Heart left ventricle (tissue), 16 donors: ENCODE results near the gene SREBF1. TPM values are rescaled to one million over a fixed set of nuclear protein-coding genes. Genes with fewer than 3 reads are reported as not detected.
A peak's percentile ranks its signal among the peaks of the same experiment; 100 is the strongest.

ENCODE experiments used
- ATAC-seq, 4 donors: fragments of 200-7000 bp; cut with Tn5 transposase; one replicate each; pipeline ENCODE4 v1.9.1; 2020 to 2022; ENCODE audit warnings: moderate library complexity in 4 of 4, mild to moderate bottlenecking in 3 of 4, moderate number of reproducible peaks in 1 of 4
- DNase-seq, 5 donors: peaks; one replicate each; pipeline ENCODE4 v3.0.0-alpha.2; 2020
- H3K27ac ChIP-seq, 12 donors: fragments of 200-600 bp; sonication (generic) in 4 of 12; one replicate each; pipeline versions ENCODE4 v1.5.0 to v1.8.0; 2016 to 2022; ENCODE audit warnings: mild to moderate bottlenecking in 2 of 12
- H3K27me3 ChIP-seq, 9 donors: fragments of 200-600 bp; sonication (generic) in 2 of 9; one replicate each; pipeline versions ENCODE4 v1.5.1 to v1.8.0; 2016 to 2022; ENCODE audit warnings: mild to moderate bottlenecking in 3 of 9
- H3K36me3 ChIP-seq, 9 donors: fragments of 200-600 bp; sonication (generic) in 2 of 9; one replicate each; pipeline versions ENCODE4 v1.5.0 to v1.8.0; 2018 to 2022; ENCODE audit warnings: mild to moderate bottlenecking in 2 of 9
- H3K4me1 ChIP-seq, 12 donors: fragments of 200-600 bp; sonication (generic) in 4 of 12; one replicate each; pipeline versions ENCODE4 v1.5.0 to v1.8.0; 2016 to 2022; ENCODE audit warnings: mild to moderate bottlenecking in 3 of 12
- H3K4me3 ChIP-seq, 12 donors: fragments of 200-600 bp; sonication (generic) in 4 of 12; one replicate each; pipeline versions ENCODE4 v1.5.0 to v1.8.0; 2017 to 2022; ENCODE audit warnings: mild to moderate bottlenecking in 9 of 12, moderate library complexity in 4 of 12
- H3K9me3 ChIP-seq, 12 donors: fragments of 200-600 bp; sonication (generic) in 4 of 12; one replicate each; pipeline versions ENCODE4 v1.5.0 to v1.8.0; 2016 to 2022; ENCODE audit warnings: mild to moderate bottlenecking in 1 of 12
- CTCF ChIP-seq, 12 donors: fragments of 200-600 bp; sonication (generic) in 4 of 12; IDR thresholded peaks; one replicate each; pipeline versions ENCODE4 v1.5.0 to v1.8.0; 2018 to 2022; ENCODE audit warnings: antibody characterized with exemption in 12 of 12, mild to moderate bottlenecking in 5 of 12
- POLR2A ChIP-seq, 2 donors: fragments of 450-650 bp; IDR thresholded peaks; one replicate each; pipeline ENCODE4 v1.6.1; 2017; ENCODE audit warnings: antibody characterized with exemption in 2 of 2, mild to moderate bottlenecking in 2 of 2, moderate library complexity in 2 of 2
- WGBS, 4 donors: extraction: QIAGEN DNeasy Blood & Tissue Kit in 2 of 4; methylation state at CpG; one replicate each; pipeline versions ENCODE4 v1.1.5 to v1.1.7; 2013 to 2018; 5-methylcytosine and 5-hydroxymethylcytosine counted together
- intact Hi-C, 10 donors: fragments of 100-400 bp; cut with DNase I; formaldehyde crosslinking; loops; one replicate each; pipeline versions ENCODE4 v1.11.1 to v1.14.2; 2022
- polyA plus RNA-seq, 2 donors: library from polyadenylated mRNA; stranded (reverse); fragments of 200-250 nt; gene quantifications; one replicate each; pipeline ENCODE4 v1.2.3, GENCODE V29; 2013
- total RNA-seq, 9 donors: library from RNA; depleted of rRNA in 2 of 9; stranded (reverse); fragments of >200 nt in 2 of 9; fragmentation: NEBNext Ultra II Directional in 3 of 9; extraction: Animal tissue kit (Norgen Biotek cat#: 25700) in 3 of 9; gene quantifications; one replicate each; pipeline versions ENCODE4 v1.1.0 to v1.2.4, GENCODE V29; 2016 to 2023
- donor health status: ischemic (EF 13 %, LVEDD 7.1; RV severe dilation, severe dysfunction).
- donor health status: healthy with polysubstance abuse.
- donor health status: DM: no; HTN: yes; CAD: no.
- donor health status: DM: no; HTN: no; CAD: no.
- donor health status: ischemic (EF 25% LVEDD 6.9; RV normal size, moderate dysfunction).
- donor health status: ischemic (EF 25% LVEDD 5.7; RV mildly dilated, moderate dysfunction).
- donor health status: healthy.
- donor health status: DM: yes; HTN: yes; CAD: no.
- donor health status: ischemic (EF 35%, LVEDD 5.7; RV mildly dilated, moderate dysfunction).
- donor health status: nonischemic (EF 11% LVEDD 7.7; RV severe dilation, severe dysfunction).
- donor health status: DM: yes; HTN: yes; CAD: no.
- donor health status: PGD.
- donor health status: ischemic (EF 29% LVEDD 5.4; RV normal size, mild dysfunction).
- donor health status: nonischemic (EF 23%, LVEDD 6.1; RV moderate dilation, normal function).

The SREBF1 gene
- total and polyA plus RNA-seq, 11 donors: 12.8 to 55.2 (median 21.4) TPM

GRCh38 chr17:17785407-17785806 lies 51.4 kb downstream of the SREBF1 start:
- TF ChIP-seq POLR2A (IDR thresholded peaks at IDR 0.05) (no peak), CTCF (IDR thresholded peaks at IDR 0.05) (no peak)
- WGBS, 4 donors: 44 to 62% (median 55%) methylated on average over 11 of the region's 11 CpGs
- no peaks in the 10 kb centered on the region for H3K36me3 ChIP-seq
- H3K27me3 ChIP-seq: peaks cover 0 to 15% (median 0%) of the 10 kb centered on the region in 9 donors
- peaks cover 9 to 73% (median 57%) of the 10 kb centered on the region in 12 donors for H3K4me1 ChIP-seq
- peak overlapping the region in 7 of 12 donors; percentile 0 to 98 (median 93) for H3K27ac ChIP-seq
- H3K4me3 ChIP-seq: no peak overlapping the region
- no peaks in the 10 kb centered on the region for H3K9me3 ChIP-seq
- intact Hi-C loops: loop anchor here in 3 of 10 donors (5.0 to 10.0 kb wide), 3 partner anchors 51 to 103 kb away; partner anchors contain the start of gene RAI1 (in 2 of the 3)
- DNase-seq: peak in 1 of 5 donors; percentile 48
- no peak for ATAC-seq

DNA sequence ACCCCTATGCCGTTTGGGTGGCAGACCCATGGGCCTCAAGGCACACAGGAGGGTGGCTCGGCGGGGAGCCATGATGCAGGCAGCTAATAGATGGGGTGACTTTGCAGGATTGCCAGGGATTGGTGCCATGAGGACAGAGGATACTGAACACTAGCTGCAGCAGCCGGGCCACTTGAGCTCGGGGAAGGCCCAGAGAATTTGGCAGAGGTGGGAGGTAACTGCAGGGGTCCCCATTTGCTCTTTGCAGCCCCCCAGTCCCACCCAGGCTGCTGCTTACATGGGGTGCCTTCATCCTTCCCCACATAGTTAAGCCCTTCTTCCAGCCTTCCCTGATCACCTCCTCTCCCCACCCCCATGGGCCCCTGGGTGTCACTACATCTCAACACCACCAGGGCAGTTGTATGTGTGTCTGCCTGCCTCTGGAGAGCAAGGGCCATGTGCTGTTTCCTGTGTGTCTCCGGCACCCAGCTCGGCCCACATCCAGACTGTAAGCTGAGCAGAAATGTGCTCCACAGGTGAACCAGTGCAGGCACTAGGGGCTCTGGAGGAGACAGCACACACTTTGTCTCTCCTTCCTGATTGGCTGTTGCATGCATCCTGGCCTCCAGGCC lies 52.0 kb downstream of the SREBF1 start:
- H3K36me3 ChIP-seq: no peaks in the 10 kb centered on the region
- H3K27me3 ChIP-seq: peaks cover 0 to 15% (median 0%) of the 10 kb centered on the region in 9 donors
- intact Hi-C loops: loop anchor here in 6 of 10 donors (5.0 to 10.0 kb wide), 5 partner anchors 50 to 102 kb away; partner anchors contain the start of gene RAI1 (in 4 of the 6)
- peak overlapping the region in 5 of 12 donors; percentile 63 to 73 (median 70) for H3K4me3 ChIP-seq
- H3K27ac ChIP-seq: peak overlapping the region in 11 of 12 donors; percentile 86 to 98 (median 93)
- DNase-seq (peak in 1 of 5 donors; percentile 65), ATAC-seq (peak in 2 of 4 donors; percentile 1 to 14)
- 29 to 51% (median 35%) methylated on average over 6 to 7 of the region's 7 CpGs for WGBS, 4 donors
- H3K4me1 ChIP-seq: peaks cover 7 to 72% (median 52%) of the 10 kb centered on the region in 12 donors
- TF ChIP-seq POLR2A (IDR thresholded peaks at IDR 0.05) (no peak), CTCF (IDR thresholded peaks at IDR 0.05) (peak in 4 of 12 donors; percentile 22 to 33 (median 24))
- no peaks in the 10 kb centered on the region for H3K9me3 ChIP-seq

DNA sequence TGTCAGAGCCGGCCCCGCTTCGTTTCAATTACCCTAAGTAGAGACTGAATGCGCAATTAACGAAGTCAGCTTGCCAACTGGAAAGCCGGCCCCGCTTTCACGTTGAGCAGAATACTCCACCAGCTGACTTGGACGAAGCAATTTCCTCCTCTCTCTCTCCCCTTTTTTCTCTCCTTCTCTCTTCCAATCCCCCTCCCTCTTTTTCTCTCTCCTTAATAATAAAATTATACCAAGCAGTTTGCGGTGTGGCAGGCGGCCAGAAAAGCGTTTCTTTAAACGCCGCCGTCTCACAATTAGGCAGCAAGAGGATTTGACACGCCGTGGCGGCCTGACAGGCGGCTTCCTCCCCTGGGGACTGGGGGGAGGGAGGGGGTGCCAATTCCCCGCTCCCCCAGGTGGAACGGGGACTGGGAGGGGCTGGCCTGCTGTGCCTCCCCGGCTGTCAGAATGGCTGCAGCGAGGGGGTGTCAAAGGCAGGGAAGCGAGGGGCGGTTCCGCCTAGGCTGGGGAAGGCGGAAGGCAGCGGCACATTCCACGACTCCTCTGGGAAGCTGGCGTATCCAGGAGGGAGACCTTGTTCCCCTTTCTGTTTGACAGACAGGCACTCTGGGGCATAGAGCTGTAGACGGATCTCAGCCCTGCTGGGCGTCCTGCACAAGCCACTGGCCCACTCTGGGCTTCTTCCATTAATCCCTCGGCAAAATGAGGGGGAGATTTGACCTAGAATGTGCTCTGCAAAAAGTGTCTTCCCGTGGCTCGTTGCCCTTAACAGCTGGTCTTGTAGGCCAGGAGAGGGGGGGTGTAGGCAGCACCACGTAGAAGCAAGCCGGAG lies 52.7 kb downstream of the SREBF1 start:
- ATAC-seq (peak in 3 of 4 donors; percentile 3 to 38 (median 6)), DNase-seq (peak; percentile 66 to 82 (median 72))
- Histone ChIP-seq H3K9me3 (no peaks in the 10 kb centered on the region), H3K4me3 (peak overlapping the region; percentile 40 to 73 (median 62)), H3K27ac (peak overlapping the region; percentile 80 to 98 (median 92)), H3K36me3 (no peaks in the 10 kb centered on the region), H3K4me1 (peaks cover 7 to 76% (median 53%) of the 10 kb centered on the region in 12 donors), H3K27me3 (peaks cover 0 to 15% (median 0%) of the 10 kb centered on the region in 9 donors)
- intact Hi-C loops: loop anchor here in 6 of 10 donors (2.0 to 10.0 kb wide), 8 partner anchors 31 to 103 kb away; partner anchors contain the start of gene RAI1 (in 4 of the 6)
- WGBS, 4 donors: 3 to 10% (median 6%) methylated on average over 35 to 37 of the region's 37 CpGs
- TF ChIP-seq CTCF (IDR thresholded peaks at IDR 0.05) (no peak), POLR2A (IDR thresholded peaks at IDR 0.05) (no peak)
